GM12872 (cell line): ENCODE measurements around the gene TMEM183A.

Experiments
- CTCF ChIP-seq: IDR thresholded peaks from 3 replicates; pipeline ENCODE4 v1.5.1; 2011; ENCODE audit warnings: low read depth, mild to moderate bottlenecking, low read length, moderate library complexity; ENCODE audit not compliant: insufficient read depth

The TMEM183A gene

GRCh38 chr1:202965422-202965821, 41.8 kb upstream of the TMEM183A start:
- TF ChIP-seq CTCF = no peak

GRCh38 chr1:202966006-202966898, 40.9 kb upstream of the TMEM183A start:
- no peak for TF ChIP-seq CTCF

GRCh38 chr1:202967684-202968281, 39.4 kb upstream of the TMEM183A start:
- TF ChIP-seq CTCF = no peak

GRCh38 chr1:202968351-202968750, 38.8 kb upstream of the TMEM183A start:
- TF ChIP-seq CTCF = no peak

- TF ChIP-seq CTCF = peak; percentile 88
These were observed 38.3 kb upstream of the TMEM183A start for GRCh38 chr1:202968895-202969295.

- no peak for TF ChIP-seq CTCF
These were observed 35.1 kb upstream of the TMEM183A start for GRCh38 chr1:202972046-202972445.

GRCh38 chr1:202974856-202975255, 32.3 kb upstream of the TMEM183A start:
- TF ChIP-seq CTCF = no peak
